Measurements from ENCODE around the gene STK26. TPM values are rescaled to one million over a fixed set of nuclear protein-coding genes. Genes with fewer than 3 reads are reported as not detected.

Gene STK26
- total and polyA plus RNA-seq, 2 of the 13 experiments (the other 11 are each of a cell fraction or from before 2014, with no cell fraction given), result 16.9 to 47.9 TPM

GRCh38 chrX:132090403-132091159 lies 67.5 kb downstream of the STK26 start:
- in situ Hi-C loops (cut with HindIII; ENCODE audit: extremely low pct_ligation_motif_present, low pct_unique_long_range_greater_than_20kb), result no loop called here
- Histone ChIP-seq H3K36me3 (replicated peaks in 1 of 2; ENCODE audit: control insufficient read depth in 1 of 2, insufficient read depth in 2 of 2, low read length in 2 of 2) (no peaks in the 10 kb centered on the region), H3K4me1 (ENCODE audit: insufficient read depth, low read length) (peaks cover 9% of the 10 kb centered on the region; the same call in 1 of the 2 replicates), H4K20me1 (ENCODE audit: insufficient read depth, low read length) (no peaks in the 10 kb centered on the region), H2AFZ (ENCODE audit: low read length) (no peak overlapping the region), H3K9me3 (ENCODE audit: low read length) (no peaks in the 10 kb centered on the region), H3K27ac (ENCODE audit: extremely low read length, insufficient read depth, low read length) (no peak overlapping the region), H3K27me3 (ENCODE audit: control insufficient read depth in 1 of 2, insufficient read depth in 2 of 2, low read length in 2 of 2) (no peaks in the 10 kb centered on the region), H3K4me2 (ENCODE audit: low read depth, low read length) (no peak overlapping the region), H3K9ac (ENCODE audit: insufficient read depth, low read depth, low read length) (no peak overlapping the region), H3K4me3 (replicated peaks in 1 of 3; ENCODE audit: insufficient read depth in 1 of 3, low read depth in 2 of 3, low read length in 3 of 3) (no peak overlapping the region), H3K79me2 (ENCODE audit: insufficient read depth, low read length) (no peaks in the 10 kb centered on the region)
- intact Hi-C loops (cut with micrococcal nuclease; ENCODE audit: unreplicated experiment), result no loop called here
- 53% methylated on average over 8 of the region's 8 CpGs for WGBS (ENCODE audit: low lambda C conversion rate)
- POLR2A ChIA-PET, result no interaction called here
- CTCF ChIA-PET (ENCODE audit: low intra/inter-chr PET ratio, low total read pairs), result no interaction called here
- DNase-seq (ENCODE audit: low spot score), result no peak
- no TSS peak for BruUV-seq (replicated peaks)
- FAIRE-seq, result no peak
- no peak for ATAC-seq
- TF ChIP-seq ZBTB42 (CRISPR knock-in tag; IDR thresholded peaks at IDR 0.05) (no peak), ZNF180 (CRISPR knock-in tag; IDR thresholded peaks at IDR 0.05; ENCODE audit: borderline replicate concordance, low read depth) (no peak), ONECUT2 (CRISPR knock-in tag; IDR thresholded peaks at IDR 0.05) (no peak), CC2D1A (CRISPR knock-in tag; IDR thresholded peaks at IDR 0.05) (no peak), IKZF5 (CRISPR knock-in tag; IDR thresholded peaks at IDR 0.05) (no peak), ZNF724P (CRISPR knock-in tag; IDR thresholded peaks at IDR 0.05; ENCODE audit: borderline replicate concordance) (no peak), HINFP (CRISPR knock-in tag; IDR thresholded peaks at IDR 0.05; ENCODE audit: low read depth) (no peak), ZNF414 (CRISPR knock-in tag; IDR thresholded peaks at IDR 0.05) (no peak), ZNF552 (CRISPR knock-in tag; IDR thresholded peaks at IDR 0.05; ENCODE audit: borderline replicate concordance) (no peak), YEATS2 (CRISPR knock-in tag; IDR thresholded peaks at IDR 0.05; ENCODE audit: borderline replicate concordance) (no peak)
- TF ChIP-seq, protein P1, sequence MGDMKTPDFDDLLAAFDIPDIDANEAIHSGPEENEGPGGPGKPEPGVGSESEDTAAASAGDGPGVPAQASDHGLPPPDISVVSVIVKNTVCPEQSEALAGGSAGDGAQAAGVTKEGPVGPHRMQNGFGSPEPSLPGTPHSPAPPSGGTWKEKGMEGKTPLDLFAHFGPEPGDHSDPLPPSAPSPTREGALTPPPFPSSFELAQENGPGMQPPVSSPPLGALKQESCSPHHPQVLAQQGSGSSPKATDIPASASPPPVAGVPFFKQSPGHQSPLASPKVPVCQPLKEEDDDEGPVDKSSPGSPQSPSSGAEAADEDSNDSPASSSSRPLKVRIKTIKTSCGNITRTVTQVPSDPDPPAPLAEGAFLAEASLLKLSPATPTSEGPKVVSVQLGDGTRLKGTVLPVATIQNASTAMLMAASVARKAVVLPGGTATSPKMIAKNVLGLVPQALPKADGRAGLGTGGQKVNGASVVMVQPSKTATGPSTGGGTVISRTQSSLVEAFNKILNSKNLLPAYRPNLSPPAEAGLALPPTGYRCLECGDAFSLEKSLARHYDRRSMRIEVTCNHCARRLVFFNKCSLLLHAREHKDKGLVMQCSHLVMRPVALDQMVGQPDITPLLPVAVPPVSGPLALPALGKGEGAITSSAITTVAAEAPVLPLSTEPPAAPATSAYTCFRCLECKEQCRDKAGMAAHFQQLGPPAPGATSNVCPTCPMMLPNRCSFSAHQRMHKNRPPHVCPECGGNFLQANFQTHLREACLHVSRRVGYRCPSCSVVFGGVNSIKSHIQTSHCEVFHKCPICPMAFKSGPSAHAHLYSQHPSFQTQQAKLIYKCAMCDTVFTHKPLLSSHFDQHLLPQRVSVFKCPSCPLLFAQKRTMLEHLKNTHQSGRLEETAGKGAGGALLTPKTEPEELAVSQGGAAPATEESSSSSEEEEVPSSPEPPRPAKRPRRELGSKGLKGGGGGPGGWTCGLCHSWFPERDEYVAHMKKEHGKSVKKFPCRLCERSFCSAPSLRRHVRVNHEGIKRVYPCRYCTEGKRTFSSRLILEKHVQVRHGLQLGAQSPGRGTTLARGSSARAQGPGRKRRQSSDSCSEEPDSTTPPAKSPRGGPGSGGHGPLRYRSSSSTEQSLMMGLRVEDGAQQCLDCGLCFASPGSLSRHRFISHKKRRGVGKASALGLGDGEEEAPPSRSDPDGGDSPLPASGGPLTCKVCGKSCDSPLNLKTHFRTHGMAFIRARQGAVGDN (CRISPR knock-in tag; IDR thresholded peaks at IDR 0.05), result no peak
- TF ChIP-seq, protein P2, sequence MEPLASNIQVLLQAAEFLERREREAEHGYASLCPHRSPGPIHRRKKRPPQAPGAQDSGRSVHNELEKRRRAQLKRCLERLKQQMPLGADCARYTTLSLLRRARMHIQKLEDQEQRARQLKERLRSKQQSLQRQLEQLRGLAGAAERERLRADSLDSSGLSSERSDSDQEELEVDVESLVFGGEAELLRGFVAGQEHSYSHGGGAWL (CRISPR knock-in tag; IDR thresholded peaks at IDR 0.05), result no peak
- TF ChIP-seq, protein P3, sequence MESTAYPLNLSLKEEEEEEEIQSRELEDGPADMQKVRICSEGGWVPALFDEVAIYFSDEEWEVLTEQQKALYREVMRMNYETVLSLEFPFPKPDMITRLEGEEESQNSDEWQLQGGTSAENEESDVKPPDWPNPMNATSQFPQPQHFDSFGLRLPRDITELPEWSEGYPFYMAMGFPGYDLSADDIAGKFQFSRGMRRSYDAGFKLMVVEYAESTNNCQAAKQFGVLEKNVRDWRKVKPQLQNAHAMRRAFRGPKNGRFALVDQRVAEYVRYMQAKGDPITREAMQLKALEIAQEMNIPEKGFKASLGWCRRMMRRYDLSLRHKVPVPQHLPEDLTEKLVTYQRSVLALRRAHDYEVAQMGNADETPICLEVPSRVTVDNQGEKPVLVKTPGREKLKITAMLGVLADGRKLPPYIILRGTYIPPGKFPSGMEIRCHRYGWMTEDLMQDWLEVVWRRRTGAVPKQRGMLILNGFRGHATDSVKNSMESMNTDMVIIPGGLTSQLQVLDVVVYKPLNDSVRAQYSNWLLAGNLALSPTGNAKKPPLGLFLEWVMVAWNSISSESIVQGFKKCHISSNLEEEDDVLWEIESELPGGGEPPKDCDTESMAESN (CRISPR knock-in tag; conservative IDR thresholded peaks at IDR 0.05), result no peak
